H1 (cell line): ENCODE data around the gene SLC38A2. TPM values are rescaled to one million over a fixed set of nuclear protein-coding genes. Genes with fewer than 3 reads are reported as not detected.

Experiments
- CHD2 ChIP-seq: IDR thresholded peaks from 2 replicates; pipeline ENCODE4 v1.6.1; 2012; ENCODE audit warnings: low read length, improper control_type of control experiment
- RNF2 ChIP-seq: fragments of 200-900, 300-1000 bp; sonication (generic); IDR thresholded peaks from 2 replicates; pipeline ENCODE4 v1.7.1; 2016; ENCODE audit warnings: borderline replicate concordance, low read depth, mild to moderate bottlenecking, antibody characterized with exemption, low read length; ENCODE audit not compliant: poor library complexity, severe bottlenecking; ENCODE audit errors: missing control alignments
- SP1 ChIP-seq: IDR thresholded peaks from 2 replicates; pipeline ENCODE4 v1.6.1; 2011; ENCODE audit warnings: low read depth, low read length
- SP4 ChIP-seq: IDR thresholded peaks from 2 replicates; pipeline ENCODE4 v1.6.1; 2012; ENCODE audit warnings: low read length, inconsistent platforms
- polyA plus RNA-seq, 7 experiments: library from polyadenylated mRNA; depleted of rRNA in 3 of 7; stranded (reverse) in 5 of 7; unstranded in 2 of 7; fragments of >200 nt in 5 of 7; fragments of 200-250 nt in 2 of 7; gene quantifications; 1 replicate in 5 of 7; 2 replicates in 1 of 7; 4 replicates in 1 of 7; pipeline versions ENCODE4 v1.2.1 to v1.2.3, GENCODE V29; 2011 to 2013; ENCODE audit warnings: missing spikeins in 2 of 7, mixed read lengths in 2 of 7
- total RNA-seq: library from RNA; stranded (reverse); fragmentation: NEBNext Ultra II Directional; extraction: Animal tissue kit (Norgen Biotek cat#: 25700); gene quantifications from 2 replicates; pipeline ENCODE4 v1.2.1, GENCODE V29; 2021
- TF ChIP-seq, protein P1 (sequence below): IDR thresholded peaks from 2 replicates; pipeline ENCODE4 v1.6.1; 2012; ENCODE audit warnings: low read length, inconsistent platforms

Gene SLC38A2
- total and polyA plus RNA-seq, 2 of the 8 experiments (the other 6 are each of a cell fraction or from before 2014, with no cell fraction given): 163 to 684 TPM

GRCh38 chr12:46388427-46389021 is 16.0 kb upstream of the SLC38A2 start (continued):
- TF ChIP-seq SP4 (no peak), CHD2 (no peak), SP1 (no peak), RNF2 (no peak)
- TF ChIP-seq, protein P1, sequence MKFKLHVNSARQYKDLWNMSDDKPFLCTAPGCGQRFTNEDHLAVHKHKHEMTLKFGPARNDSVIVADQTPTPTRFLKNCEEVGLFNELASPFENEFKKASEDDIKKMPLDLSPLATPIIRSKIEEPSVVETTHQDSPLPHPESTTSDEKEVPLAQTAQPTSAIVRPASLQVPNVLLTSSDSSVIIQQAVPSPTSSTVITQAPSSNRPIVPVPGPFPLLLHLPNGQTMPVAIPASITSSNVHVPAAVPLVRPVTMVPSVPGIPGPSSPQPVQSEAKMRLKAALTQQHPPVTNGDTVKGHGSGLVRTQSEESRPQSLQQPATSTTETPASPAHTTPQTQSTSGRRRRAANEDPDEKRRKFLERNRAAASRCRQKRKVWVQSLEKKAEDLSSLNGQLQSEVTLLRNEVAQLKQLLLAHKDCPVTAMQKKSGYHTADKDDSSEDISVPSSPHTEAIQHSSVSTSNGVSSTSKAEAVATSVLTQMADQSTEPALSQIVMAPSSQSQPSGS: no peak
